Left ventricle myocardium inferior (tissue), 1 donor: ENCODE results near the gene NLGN3. TPM values are rescaled to one million over a fixed set of nuclear protein-coding genes. Genes with fewer than 3 reads are reported as not detected.
A peak's percentile ranks its signal among the peaks of the same experiment; 100 is the strongest.
"Not testable (repeated sequence)": the region's sequence is repeated elsewhere in the genome, so short reads cannot be mapped to it uniquely, and the experiment has no call there.

Experiments
- DNase-seq: peaks from one replicate; pipeline ENCODE4 v3.0.0-alpha.2; 2020
- H3K27ac ChIP-seq: fragments of 200-600 bp; replicated peaks from 2 replicates; pipeline ENCODE4 v1.8.0; 2021
- H3K27me3 ChIP-seq: fragments of 200-600 bp; 2 replicates; pipeline ENCODE4 v1.8.0; 2021; ENCODE audit warnings: low read depth
- H3K36me3 ChIP-seq: fragments of 200-600 bp; 2 replicates; pipeline ENCODE4 v1.8.0; 2021
- H3K4me1 ChIP-seq: fragments of 200-600 bp; 2 replicates; pipeline ENCODE4 v1.8.0; 2021
- H3K4me3 ChIP-seq: fragments of 200-600 bp; 2 replicates; pipeline ENCODE4 v1.8.0; 2021; ENCODE audit warnings: mild to moderate bottlenecking, moderate library complexity
- H3K9me3 ChIP-seq: fragments of 200-600 bp; replicated peaks from 2 replicates; pipeline ENCODE4 v1.8.0; 2021
- intact Hi-C: fragments of 100-400 bp; cut with micrococcal nuclease; formaldehyde crosslinking; loops from one replicate; pipeline ENCODE4 v1.11.0; 2022
- total RNA-seq: library from RNA; stranded (reverse); fragmentation: NEBNext Ultra II Directional; extraction: Animal tissue kit (Norgen Biotek cat#: 25700); gene quantifications from one replicate; pipeline ENCODE4 v1.2.1, GENCODE V29; 2021
- TF ChIP-seq, protein P1 (sequence below): fragments of 200-600 bp; IDR thresholded peaks from 2 replicates; pipeline ENCODE4 v1.8.0; 2021; ENCODE audit warnings: antibody characterized with exemption, mild to moderate bottlenecking, borderline replicate concordance
- donor health status: DM: no; HTN: yes; CAD: no; lungs with severe emphysema.

The NLGN3 gene
- total RNA-seq, 1 donor from 2014 or later = 0.41 TPM

DNA sequence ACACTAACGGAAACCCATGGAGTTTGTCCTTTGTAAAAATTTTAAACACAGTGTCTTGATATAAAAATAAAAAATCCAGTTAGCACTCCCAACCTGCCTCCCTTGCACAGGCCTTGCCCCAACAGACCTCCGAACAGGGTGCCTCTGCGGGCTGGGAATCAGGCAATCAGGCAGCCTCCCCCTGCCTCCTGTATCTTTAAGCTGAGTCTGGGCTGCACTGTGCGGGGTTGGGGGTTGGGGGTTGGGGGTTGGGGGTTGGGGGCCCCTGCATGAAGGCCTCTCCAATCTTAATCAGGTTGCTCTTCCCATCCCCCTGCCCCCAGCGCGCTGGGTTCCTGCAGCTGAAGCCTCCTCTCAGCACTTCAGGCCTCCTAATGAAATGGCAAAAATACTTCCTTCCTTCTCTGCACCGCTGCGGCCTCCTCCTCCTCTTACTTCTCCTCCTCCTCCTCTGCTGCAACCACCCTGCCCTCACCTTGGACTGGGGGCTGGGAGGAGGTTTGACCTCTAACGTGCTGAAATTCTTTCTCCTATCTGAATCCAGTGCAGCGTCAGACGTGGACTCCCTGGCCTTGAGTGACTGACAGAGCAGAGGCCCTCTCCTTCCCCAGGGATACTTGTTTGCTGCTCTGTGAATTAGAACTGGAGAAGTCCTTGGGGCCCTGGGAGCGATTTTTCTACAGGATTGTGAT, 26.6 kb downstream of the NLGN3 start:
- Histone ChIP-seq H3K36me3 (no peaks in the 10 kb centered on the region), H3K27ac (no peak overlapping the region), H3K4me3 (no peak overlapping the region), H3K27me3 (no peaks in the 10 kb centered on the region), H3K4me1 (no peaks in the 10 kb centered on the region), H3K9me3 (no peaks in the 10 kb centered on the region)
- intact Hi-C loops = no loop called here
- TF ChIP-seq, protein P1, sequence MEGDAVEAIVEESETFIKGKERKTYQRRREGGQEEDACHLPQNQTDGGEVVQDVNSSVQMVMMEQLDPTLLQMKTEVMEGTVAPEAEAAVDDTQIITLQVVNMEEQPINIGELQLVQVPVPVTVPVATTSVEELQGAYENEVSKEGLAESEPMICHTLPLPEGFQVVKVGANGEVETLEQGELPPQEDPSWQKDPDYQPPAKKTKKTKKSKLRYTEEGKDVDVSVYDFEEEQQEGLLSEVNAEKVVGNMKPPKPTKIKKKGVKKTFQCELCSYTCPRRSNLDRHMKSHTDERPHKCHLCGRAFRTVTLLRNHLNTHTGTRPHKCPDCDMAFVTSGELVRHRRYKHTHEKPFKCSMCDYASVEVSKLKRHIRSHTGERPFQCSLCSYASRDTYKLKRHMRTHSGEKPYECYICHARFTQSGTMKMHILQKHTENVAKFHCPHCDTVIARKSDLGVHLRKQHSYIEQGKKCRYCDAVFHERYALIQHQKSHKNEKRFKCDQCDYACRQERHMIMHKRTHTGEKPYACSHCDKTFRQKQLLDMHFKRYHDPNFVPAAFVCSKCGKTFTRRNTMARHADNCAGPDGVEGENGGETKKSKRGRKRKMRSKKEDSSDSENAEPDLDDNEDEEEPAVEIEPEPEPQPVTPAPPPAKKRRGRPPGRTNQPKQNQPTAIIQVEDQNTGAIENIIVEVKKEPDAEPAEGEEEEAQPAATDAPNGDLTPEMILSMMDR = no peak
- no peak for DNase-seq

DNA sequence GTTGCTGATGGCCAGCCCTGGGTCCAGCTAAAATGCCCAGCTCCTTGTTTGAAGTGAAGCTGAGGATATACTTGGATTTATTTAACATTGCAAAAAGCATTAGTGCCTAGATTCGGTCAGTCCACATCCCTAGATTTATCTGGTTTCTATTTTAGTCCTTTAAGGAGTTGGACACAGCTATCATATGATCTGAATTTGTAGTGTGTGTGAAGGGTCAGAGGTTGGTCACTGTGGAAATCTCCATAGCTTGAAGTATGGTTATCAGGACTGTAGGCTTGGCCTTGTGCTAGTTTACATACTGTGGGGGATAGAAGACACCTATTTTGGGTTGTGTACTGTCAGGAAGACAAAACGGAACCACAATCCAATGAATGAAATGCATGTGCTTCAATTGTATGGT, 28.8 kb downstream of the NLGN3 start:
- H3K4me1 ChIP-seq = no peaks in the 10 kb centered on the region
- DNase-seq = no peak
- intact Hi-C loops = no loop called here
- H3K36me3 ChIP-seq = no peaks in the 10 kb centered on the region
- TF ChIP-seq, protein P1 = no peak
- H3K27me3 ChIP-seq = no peaks in the 10 kb centered on the region
- no peak overlapping the region for H3K4me3 ChIP-seq
- H3K27ac ChIP-seq = no peak overlapping the region
- no peaks in the 10 kb centered on the region for H3K9me3 ChIP-seq

DNA sequence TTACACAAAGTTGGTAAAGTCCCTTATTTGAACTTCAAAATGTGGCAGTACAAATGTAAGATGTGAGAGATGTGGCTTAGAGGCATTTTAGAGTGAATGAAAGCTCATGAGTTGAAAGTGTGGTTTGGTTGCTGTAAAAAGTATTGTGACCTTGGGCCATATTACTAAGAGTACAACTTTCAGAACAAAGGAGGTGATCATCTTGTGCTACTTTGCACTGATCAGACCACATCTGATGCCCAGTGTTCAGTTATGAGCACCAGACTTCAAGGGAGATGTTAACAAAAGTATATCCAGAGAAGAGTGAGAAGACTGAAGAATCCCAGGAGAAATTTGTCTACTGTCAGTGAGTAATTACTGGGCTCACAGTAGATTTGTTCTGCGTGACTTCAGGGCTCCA, 30.2 kb downstream of the NLGN3 start:
- no peak for DNase-seq
- H3K27ac ChIP-seq = no peak overlapping the region
- H3K4me3 ChIP-seq = no peak overlapping the region
- no peaks in the 10 kb centered on the region for H3K4me1 ChIP-seq
- TF ChIP-seq, protein P1 = no peak
- intact Hi-C loops = no loop called here
- H3K27me3 ChIP-seq = no peaks in the 10 kb centered on the region
- no peaks in the 10 kb centered on the region for H3K9me3 ChIP-seq
- H3K36me3 ChIP-seq = no peaks in the 10 kb centered on the region

DNA sequence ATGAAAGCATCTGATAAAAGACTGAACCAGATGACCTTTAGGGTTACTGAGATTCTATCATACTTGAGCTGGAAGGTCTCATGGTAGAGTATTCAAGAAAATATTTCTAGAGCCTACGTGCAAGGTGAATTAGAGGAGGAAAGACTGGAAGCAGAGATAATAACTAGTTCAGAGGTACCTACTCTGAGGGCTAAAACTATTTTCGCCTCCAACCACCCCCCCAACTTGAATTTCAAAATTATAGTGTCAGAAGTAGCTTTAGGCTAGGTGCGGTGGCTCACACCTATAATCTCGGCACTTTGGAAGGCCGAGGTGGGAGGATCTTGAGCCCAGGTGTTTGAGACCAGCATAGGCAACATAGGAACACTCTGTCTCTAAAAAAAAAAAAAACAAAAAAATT, 30.9 kb downstream of the NLGN3 start:
- no peak overlapping the region for H3K4me3 ChIP-seq
- H3K27ac ChIP-seq = no peak overlapping the region
- no peaks in the 10 kb centered on the region for H3K4me1 ChIP-seq
- no peak for DNase-seq
- no peaks in the 10 kb centered on the region for H3K36me3 ChIP-seq
- intact Hi-C loops = no loop called here
- no peaks in the 10 kb centered on the region for H3K27me3 ChIP-seq
- H3K9me3 ChIP-seq = no peaks in the 10 kb centered on the region
- TF ChIP-seq, protein P1 = no peak

DNA sequence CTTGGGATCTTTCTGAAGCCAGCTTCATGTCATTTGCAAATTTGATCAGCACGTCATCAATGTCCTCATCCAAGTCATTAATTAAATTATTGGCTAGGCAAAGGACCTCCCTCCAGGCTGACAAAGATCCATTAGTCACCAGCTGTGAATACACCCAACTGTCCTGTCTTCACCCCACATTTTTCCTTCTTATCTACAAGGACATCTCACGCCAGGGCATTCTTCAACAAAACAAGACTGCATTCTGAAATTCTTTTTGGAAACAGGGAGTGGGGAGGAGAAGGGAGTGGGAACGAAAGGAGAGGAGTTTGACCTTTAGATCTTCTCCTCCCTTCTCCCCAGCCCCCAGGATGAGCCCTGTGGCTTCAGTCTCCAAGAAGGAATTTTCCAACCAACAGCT, 32.7 kb downstream of the NLGN3 start:
- intact Hi-C loops = no loop called here
- H3K36me3 ChIP-seq = no peaks in the 10 kb centered on the region
- H3K27me3 ChIP-seq = no peaks in the 10 kb centered on the region
- H3K4me1 ChIP-seq = peaks cover under 1% of the 10 kb centered on the region
- TF ChIP-seq, protein P1 = no peak
- H3K9me3 ChIP-seq = no peaks in the 10 kb centered on the region
- DNase-seq = no peak
- H3K4me3 ChIP-seq = no peak overlapping the region
- H3K27ac ChIP-seq = no peak overlapping the region

DNA sequence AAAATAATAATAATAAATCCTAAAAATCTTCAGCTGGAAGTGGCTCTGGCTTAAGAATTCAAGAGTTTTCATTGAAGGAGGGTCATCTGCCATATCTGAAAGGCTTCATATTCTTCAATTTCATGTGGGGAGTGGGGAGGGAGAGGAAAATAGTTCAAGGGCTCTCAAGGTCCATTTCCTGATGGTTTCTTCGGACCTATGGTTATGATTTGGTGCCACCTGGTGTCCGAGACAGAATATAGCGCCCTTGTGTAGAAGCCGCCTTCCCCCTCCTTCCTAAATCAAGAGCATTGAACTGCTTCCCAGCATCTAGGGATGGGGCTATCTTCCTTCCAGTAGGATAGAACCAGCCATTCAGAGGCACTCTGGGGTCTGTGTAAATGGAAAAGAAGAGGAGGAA, 34.3 kb downstream of the NLGN3 start:
- no peak overlapping the region for H3K27ac ChIP-seq
- no peaks in the 10 kb centered on the region for H3K9me3 ChIP-seq
- peaks cover 6% of the 10 kb centered on the region for H3K4me1 ChIP-seq
- no peak overlapping the region for H3K4me3 ChIP-seq
- no peaks in the 10 kb centered on the region for H3K36me3 ChIP-seq
- intact Hi-C loops = no loop called here
- TF ChIP-seq, protein P1 = peak; percentile 72
- H3K27me3 ChIP-seq = no peaks in the 10 kb centered on the region
- no peak for DNase-seq

DNA sequence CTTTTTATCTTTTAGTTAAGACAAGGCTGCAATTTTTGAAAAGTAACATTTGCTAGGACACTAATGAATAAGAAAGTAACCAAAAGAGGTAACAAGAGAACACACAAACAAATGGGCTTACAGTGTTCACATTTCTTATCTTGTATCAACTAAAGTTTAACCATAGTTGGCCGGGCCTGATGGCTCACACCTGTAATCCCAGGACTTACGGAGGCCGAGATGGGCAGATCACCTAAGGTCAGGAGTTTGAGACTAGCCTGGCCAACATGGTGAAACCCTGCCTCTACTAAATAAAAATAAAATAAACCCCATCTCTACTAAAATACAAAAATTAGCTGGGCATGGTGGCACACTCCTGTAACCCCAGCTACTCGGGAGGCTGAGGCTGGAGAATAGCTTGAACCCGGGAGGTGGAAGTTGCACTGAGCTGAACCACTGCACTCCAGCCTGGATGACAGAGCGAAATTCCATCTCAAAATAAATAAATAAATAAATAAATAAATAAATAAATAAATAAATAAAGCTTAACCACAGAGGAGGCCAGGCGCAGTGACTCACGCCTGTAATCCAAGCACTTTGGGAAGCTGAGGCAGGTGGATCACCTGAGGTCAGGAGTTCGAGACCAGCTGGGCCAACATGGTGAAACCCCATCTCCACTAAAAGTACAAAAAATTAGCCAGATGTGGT, 36.1 kb downstream of the NLGN3 start:
- H3K4me1 ChIP-seq, intact Hi-C loops, H3K27me3 ChIP-seq, H3K36me3 ChIP-seq, H3K4me3 ChIP-seq, DNase-seq, H3K9me3 ChIP-seq: not testable (repeated sequence)
- H3K27ac ChIP-seq = peak overlapping the region; percentile 93
